ENCODE data around the gene SLC25A33. TPM values are rescaled to one million over a fixed set of nuclear protein-coding genes. Genes with fewer than 3 reads are reported as not detected.

Gene SLC25A33
- total RNA-seq, 2 experiments from 2014 or later = 12.9 to 13.7 TPM

DNA sequence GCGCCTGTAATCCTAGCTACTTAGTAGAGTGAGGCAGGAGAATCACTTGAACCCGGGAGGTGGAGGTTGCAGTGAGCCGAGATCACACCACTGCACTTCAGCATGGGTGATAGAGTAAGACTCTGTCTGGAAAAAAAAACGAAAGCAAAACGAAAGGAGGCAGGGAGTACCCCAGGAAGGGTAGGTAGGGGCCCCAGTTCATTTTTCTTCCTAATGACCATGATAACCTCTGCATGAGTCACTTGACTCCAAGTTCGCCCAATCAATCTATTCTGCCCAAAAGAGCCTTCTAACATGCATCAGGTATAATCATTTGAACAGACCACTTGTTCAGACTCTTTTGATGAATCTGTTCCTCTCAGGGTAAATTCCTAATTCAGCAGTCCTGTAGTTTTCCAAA, 36.2 kb downstream of the SLC25A33 start:
- CTCF ChIA-PET = interaction anchor here (0.6 kb wide), 1 partner anchor 203 kb away, joined by 3 read pairs; no protein-coding TSS in a partner anchor
- POLR2A ChIA-PET = interaction anchor here (0.5 kb wide), 1 partner anchor 272 kb away, joined by 3 read pairs; no protein-coding TSS in a partner anchor

DNA sequence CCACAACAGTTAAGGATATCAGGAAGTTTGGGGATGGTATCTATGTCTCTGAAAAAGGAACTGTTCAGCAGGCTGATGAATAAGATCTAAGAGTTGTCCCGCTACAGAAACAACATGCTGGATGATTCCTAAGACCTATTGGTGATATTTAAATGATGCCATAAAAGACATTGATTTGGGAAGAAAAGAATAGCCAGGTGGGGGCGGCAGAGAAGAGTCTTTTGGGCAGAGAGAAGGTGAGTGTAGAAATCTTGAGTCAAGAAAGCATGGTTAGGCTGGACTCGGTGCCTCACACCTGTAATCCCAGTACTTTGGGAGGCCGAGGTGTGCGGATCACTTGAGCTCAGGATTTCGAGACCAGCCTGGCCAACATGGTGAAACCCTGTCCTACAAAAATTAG, 37.6 kb downstream of the SLC25A33 start:
- CTCF ChIA-PET = no interaction called here
- POLR2A ChIA-PET = no interaction called here

DNA sequence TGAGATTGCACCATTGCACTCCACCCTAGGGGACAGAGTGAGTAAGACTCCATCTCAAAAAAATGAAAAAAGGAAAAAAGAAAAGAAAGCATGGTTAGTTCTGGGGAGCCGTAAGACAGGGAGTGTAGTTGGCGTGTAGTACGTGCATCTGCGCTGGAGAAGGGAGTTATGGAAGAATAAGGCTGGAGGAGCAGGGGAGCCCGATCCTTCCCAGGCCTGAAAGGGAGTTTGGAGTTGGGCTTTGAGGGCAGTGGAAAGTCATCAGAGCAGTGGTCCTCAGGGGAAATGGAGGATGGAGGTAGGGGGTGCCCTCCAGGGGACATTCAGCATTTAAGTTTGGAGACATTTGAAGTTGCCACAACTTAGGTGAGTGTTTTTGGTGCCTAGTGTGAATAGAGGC, 38.2 kb downstream of the SLC25A33 start:
- CTCF ChIA-PET = no interaction called here
- POLR2A ChIA-PET = no interaction called here

DNA sequence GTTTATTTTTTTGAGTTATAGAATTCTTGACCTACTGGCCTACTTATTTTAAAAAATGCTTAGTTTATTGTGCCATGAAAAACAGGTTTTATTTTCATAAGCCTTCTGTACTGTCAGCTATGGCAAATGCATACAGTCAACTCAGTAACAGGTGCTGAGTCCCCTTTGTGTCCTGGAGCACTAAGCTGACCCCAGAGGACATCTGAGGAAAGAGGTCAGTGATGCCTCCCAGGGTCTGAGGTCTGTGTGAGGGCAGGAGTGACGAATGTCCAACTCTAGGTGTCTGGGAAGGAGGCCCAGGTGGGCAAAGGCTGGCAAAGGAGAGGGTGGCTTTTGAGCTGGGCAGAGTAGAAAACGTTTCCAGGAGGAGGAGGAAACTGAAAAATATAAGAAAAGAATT, 41.7 kb downstream of the SLC25A33 start:
- CTCF ChIA-PET = no interaction called here
- POLR2A ChIA-PET = no interaction called here

DNA sequence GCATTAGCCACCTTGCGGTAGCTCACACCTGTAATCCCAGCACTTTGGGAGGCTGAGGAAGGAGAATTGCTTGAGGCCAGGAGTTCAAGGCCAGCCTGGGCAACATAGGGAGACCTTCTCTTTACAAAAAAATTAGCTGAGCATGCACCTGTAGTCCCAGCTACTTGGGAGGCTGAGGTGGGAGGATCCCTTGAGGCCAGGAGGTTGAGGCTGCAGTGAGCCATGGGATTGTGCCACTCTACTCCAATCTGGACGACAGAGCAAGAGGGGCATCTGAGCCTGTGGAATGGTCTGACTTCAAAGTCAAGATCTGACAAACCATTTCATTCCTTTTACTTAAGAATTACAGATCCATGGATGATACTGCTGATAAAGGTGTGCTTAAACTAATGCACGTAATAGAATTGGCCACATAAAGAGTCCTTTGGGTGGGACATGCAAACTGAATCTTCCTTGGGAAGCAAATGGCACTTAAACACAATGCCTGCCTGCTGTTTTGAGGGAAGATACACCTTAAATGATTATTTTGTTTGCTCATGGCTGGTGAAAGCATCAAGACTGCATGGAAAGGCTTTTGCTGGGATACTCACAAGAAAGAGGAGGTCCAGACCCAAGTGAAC, 47.0 kb downstream of the SLC25A33 start:
- CTCF ChIA-PET = no interaction called here
- POLR2A ChIA-PET = interaction anchor here (0.6 kb wide), 1 partner anchor 39 kb away, joined by 3 read pairs; no protein-coding TSS in a partner anchor

DNA sequence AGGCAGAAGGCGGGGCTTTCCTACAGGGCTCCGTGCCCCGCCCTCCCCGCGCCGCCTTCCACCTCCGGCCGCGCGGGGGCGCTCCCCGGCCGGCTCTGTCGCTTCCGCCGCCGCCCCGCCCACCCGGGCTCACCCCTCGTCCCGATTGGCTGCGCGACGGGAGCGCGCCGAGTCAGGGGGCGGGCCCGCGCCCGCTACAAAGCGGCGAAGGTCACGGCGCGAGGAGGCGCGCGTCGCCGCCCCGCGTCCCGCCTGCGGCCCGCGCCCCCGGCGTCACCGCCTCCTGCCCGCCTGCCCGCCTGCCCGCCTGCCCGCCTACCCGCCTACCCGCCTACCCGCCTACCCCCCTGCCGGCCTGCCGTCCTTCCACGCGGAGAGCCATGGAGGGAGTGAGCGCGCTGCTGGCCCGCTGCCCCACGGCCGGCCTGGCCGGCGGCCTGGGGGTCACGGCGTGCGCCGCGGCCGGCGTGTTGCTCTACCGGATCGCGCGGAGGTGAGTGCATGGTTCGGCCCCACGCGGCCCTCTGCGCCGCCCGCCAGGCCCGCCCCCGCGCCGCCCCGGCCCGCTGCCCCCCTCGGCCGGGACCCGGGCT, 49.4 kb downstream of the SLC25A33 start, which contains the start of gene TMEM201:
Gene TMEM201 (plus strand): TSS at position 361 of the 593 bp plus-strand sequence. CDS start 20 bp downstream, at position 381.
- POLR2A ChIA-PET = interaction anchor here (1.6 kb wide), 1 partner anchor 50 kb away, joined by 3 read pairs; the partner anchor contains the start of gene SLC25A33

DNA sequence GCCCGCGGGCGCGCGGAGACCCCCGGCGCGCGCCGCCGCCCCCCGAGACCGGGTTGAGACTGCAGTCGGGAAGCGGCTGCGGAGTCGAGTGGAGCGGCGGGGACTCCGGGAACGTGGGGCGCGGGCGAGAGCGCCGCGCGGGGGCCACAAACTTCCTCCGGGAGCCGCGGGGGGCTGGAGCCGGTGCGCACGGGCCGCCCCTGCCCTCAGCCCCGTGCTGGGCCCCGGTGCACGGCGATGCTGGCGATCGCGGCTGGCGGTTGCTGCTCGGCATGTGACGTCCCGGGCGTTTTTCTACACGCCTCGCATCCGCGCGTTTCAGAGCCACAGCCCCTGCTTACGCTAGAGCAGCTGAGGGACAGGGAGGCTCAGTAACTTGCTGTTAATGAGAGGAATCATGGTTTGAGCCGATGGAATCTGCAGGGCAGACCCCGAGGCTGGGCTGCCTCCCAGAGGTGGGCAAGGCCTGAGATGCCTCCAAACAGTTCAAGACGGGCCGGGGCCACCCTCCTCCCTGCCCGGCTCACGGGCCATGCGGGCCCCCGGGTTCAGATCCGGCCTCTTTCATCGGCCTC, 50.0 kb downstream of the SLC25A33 start:
- CTCF ChIA-PET = interaction anchor here (0.7 to 2.1 kb wide), 3 partner anchors 26 to 69 kb away, joined by 4 to 10 read pairs (median 7); no protein-coding TSS in a partner anchor
- POLR2A ChIA-PET = interaction anchor here (0.7 to 1.6 kb wide), 3 partner anchors 50 to 354 kb away, joined by 3 to 6 read pairs (median 3); partner anchors contain the start of genes LZIC, NMNAT1 and SLC25A33

More for the DNA sequence above, 49.4 kb downstream of the SLC25A33 start, which contains the start of gene TMEM201:
- CTCF ChIA-PET = interaction anchor here (0.9 to 2.1 kb wide), 2 partner anchors 40 to 714 kb away, joined by 4 to 10 read pairs; no protein-coding TSS in a partner anchor

DNA sequence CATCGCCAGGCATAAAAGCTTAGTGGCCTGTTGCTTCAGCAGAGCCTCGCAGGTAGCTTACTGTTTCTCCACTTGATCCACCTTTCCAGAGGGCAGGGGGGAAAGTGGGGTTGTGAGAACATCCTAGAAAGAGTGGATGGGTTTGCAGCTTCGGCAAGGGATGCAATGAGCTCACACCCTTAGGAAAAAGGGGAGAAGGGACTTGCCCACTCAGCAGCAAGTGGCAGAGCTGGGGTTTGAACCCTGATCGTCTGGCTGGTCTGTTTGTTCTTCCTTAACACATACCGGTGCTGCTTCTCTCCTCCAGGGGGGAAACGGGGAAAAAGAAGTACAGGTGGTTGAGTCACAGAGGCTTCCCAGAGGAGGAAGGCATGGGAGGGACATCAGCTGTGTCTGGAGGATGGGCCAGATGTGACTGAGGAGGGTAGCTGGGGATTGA, 50.5 kb downstream of the SLC25A33 start:
- POLR2A ChIA-PET = interaction anchor here (0.7 to 1.0 kb wide), 2 partner anchors 51 to 353 kb away, joined by 3 to 6 read pairs; partner anchors contain the start of genes LZIC, NMNAT1 and SLC25A33
- CTCF ChIA-PET = interaction anchor here (0.7 to 2.1 kb wide), 4 partner anchors 26 to 130 kb away, joined by 3 to 10 read pairs (median 6); no protein-coding TSS in a partner anchor

DNA sequence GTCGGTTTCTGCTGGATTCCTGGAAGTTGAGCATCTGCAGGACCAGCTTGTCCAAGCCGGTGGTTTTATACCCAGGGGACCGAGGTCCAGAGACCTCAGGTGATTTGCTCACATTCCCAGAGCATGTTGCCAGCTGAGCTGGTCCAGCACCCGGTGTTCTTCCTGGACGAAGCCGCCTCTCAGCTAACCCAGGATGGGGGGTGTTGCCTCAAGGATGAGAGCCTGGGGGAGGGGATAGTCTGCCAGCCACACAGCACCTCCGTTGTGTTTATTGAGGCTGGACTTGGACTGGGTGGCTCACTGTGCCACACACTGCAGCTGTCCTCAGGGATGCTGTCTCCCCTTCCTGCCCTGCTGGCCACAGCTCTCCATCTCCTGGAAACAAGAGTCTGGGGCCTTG, 50.9 kb downstream of the SLC25A33 start:
- POLR2A ChIA-PET = interaction anchor here (0.7 to 1.0 kb wide), 2 partner anchors 51 to 353 kb away, joined by 3 to 6 read pairs; partner anchors contain the start of genes LZIC, NMNAT1 and SLC25A33
- CTCF ChIA-PET = interaction anchor here (0.7 to 2.1 kb wide), 3 partner anchors 26 to 130 kb away, joined by 3 to 7 read pairs (median 4); no protein-coding TSS in a partner anchor

DNA sequence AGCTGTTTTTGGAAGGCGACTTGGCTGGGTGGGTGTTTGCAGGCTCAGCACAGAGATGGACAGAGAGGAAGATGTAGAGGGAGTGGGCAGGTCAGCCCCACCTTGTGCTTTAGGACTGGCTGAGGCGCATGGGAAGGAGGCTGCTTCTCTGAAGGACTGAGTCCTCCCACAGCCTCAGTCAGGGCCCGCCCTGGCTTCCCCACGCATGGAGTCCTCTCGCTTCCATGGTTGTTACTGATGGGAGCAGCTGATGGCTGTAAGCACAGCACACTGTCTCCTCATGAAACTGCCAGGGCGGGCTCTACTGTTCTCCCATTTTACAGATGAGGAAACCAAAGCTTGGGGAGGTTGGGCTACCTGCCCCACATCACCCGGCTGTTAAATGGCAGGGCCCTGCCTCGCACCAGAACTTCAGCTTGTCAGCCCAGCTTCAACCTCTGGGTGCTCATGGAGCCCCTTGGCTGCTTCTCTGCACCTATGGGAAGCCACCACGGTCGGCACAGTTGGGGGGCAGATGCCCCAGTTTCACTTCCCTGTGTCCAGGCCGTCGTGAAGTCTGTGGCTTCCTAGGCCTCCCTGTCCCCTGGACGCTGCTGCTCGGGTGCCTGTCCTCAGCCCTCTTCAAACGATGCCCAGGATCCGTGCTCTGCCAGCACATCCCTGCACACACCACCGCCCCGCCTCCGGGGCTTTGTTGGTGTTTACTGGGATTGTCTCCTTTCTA, 51.8 kb downstream of the SLC25A33 start:
- ChIA-PET POLR2A (no interaction called here), CTCF (interaction anchor here (0.7 to 2.1 kb wide), 2 partner anchors 25 to 35 kb away, joined by 3 to 7 read pairs; no protein-coding TSS in a partner anchor)

DNA sequence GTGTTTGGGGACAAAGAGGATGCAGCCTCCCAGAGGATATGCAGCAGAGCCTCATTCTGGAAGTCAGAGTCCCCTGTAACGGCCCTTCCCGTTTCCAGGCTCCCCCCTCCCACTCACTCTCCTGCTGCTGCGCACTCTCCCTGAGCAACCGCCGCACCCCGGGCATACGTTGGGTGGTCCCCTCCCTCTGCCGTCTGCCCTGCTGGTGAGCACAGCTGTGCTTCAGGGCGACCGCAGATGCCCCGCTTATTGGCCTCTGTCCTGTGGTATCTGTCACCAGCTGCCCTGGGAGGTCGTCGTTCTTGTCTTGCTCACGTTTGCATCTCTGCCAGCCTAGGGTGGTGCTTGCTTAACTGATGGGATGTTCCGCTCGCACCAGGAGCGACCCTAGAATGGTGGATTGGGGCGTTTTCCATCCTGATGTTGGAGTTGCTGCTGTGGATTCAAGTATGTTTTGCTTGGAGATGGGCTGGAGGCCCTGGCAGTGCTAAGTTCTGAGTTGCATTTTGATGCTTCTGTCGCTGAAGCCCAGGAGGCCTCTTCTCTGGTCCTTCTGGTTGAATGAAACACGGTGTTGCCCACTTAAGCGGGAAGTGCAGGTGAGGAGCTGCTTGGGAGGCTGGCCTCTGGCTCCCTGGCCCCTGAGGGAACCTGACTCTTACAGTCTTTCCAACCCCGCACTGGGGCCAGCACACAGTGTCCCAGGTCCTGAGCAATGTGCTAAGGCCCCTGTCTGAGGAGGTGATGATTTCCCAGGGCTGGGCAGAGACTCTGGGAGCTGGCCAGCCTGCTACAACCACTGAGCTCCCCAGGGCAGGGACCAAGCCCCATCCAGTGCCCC, 52.6 kb downstream of the SLC25A33 start:
- ChIA-PET CTCF (interaction anchor here (0.7 kb wide), 1 partner anchor 35 kb away, joined by 3 read pairs; no protein-coding TSS in a partner anchor), POLR2A (no interaction called here)

DNA sequence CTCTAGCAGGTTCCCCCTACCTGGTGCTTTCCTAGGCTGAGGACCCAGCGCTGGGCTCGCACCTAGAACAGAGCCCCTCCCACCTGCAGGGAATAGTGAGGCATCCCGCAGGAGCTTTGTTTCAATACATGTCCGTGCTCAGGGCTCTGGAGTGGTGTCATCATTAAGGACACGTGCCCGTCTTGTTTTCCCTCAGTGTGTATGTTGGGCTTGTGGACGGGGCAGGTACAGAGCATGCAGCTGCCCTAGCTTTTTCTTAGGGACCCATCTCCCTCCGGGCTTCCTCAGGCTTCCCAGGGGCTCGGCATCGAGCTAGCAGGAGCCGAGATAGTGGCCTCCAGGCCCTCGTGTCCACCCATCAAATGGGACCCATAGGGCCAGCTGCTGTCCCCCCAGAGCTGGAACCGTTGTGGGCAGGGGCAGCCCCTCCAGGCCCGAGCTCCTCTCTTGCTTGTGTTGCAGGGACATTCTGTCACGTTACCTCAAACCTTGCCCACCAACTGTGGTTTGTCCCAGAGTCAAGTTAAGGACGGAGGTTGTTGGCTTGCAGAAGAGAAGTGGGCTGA, 53.3 kb downstream of the SLC25A33 start:
- ChIA-PET CTCF (no interaction called here), POLR2A (no interaction called here)

DNA sequence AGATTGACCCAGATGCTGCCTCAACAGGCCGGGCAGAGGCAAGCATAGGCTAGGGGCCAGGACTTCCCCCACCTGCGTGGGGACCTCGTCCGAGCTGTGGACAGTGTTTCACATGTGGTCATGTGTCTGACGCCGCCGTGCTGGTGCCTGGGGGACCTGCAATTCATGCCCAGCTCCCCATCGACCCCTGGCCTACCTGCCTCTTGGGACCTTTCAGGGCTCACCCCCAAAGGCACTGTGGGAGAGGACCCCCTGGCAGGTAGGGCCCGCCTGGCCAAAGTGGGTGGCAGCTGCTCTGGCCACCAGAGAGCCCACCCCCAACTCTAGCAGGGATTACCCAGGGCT, 53.9 kb downstream of the SLC25A33 start:
- CTCF ChIA-PET = interaction anchor here (0.8 kb wide), 1 partner anchor 124 kb away, joined by 4 read pairs; no protein-coding TSS in a partner anchor
- POLR2A ChIA-PET = no interaction called here

DNA sequence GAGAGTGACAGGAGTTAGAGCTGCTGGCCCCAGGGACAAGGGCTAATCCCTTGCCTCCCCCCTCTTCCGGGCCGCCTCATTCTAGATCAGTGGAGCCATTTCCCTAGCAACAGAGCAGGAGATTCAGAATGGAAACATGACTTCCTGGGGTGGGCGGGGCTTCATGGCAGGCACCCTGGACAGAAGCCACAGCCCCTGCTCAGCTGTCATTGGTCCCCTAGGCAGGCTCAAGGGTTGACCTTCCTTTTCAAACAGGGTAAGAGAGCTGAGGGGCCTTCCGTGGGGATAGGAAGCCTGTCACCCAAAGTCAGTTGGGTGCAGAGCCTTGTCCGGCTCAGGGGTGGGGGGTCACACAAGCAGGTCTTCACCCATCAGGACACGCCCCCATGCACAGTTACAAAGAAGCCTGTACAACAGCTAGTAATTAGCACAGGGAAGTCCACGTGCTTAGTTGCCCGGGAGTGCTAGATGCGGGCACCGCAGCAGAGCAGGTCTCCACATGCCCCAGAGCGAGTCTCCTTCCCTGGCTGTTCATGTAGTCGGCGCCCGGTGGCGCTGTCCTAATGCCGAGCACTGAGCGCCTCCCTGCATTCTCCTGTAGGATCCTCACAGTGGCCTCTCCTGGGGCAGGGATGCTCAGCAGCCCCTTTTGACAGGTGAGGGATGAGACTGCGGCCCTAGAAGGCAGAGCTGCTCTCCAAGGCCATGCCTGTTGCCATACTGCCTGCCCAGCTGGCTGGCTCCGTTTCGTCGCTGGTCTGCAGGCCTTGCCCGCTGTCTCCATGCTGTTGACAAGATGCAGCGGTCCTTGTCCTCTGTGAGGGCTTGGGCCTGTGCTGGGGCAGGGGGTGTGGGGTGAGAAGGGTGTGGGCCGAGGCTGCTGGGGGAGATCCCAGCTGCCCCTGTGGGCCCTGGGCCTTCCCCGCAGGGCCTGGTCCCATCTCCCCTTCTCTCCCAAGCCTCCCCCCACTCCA, 54.5 kb downstream of the SLC25A33 start:
- CTCF ChIA-PET = interaction anchor here (0.8 kb wide), 2 partner anchors 22 to 124 kb away, joined by 3 to 4 read pairs; no protein-coding TSS in a partner anchor

DNA sequence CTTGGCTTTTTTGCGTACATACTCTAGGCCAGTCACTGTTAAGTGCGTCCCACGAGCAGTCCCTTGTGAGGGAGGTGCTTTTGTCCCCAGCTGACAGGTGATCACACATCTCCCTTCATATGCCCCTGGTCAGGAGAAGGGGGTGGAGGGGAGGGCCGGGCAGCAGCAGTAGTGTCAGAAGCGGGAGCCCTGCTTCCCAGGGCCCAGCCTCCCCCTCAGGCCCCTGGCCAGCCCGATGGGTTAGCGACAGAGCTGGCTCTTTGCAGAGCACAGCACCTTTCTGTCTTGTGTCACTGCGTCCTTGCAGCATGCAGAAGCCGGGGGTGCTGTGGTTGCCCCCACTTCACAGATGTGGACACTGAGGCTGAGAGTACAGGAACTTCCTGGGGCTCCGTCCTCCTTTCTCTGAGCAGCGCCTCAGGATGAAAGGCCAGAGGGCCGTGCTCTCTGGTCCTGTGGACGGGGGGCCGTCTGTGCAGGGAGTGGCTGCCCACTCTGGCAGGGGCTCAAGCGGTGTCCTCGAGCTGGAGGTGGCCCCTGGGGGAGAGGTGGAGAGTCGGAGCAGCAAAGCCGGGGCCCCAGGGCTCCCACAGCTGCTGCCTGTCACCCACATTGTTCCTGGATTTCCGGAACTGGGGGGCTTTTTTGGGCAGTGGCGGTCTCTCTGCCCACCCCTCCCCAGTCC, 55.3 kb downstream of the SLC25A33 start:
- ChIA-PET POLR2A (no interaction called here), CTCF (interaction anchor here (0.8 kb wide), 1 partner anchor 21 kb away, joined by 3 read pairs; no protein-coding TSS in a partner anchor)

More for the DNA sequence above, 54.5 kb downstream of the SLC25A33 start:
- POLR2A ChIA-PET = no interaction called here

Data from activated CD8-positive, alpha-beta memory T cell treated with anti-CD3 and anti-CD28 coated beads for 36 hours (primary cell).